ENCODE data around the gene RBCK1. TPM values are rescaled to one million over a fixed set of nuclear protein-coding genes. Genes with fewer than 3 reads are reported as not detected.
"Not testable (repeated sequence)": the region's sequence is repeated elsewhere in the genome, so short reads cannot be mapped to it uniquely, and the experiment has no call there.

RBCK1 gene
- total RNA-seq, 1 experiment from 2014 or later: 106 TPM

GRCh38 chr20:434661-435419 lies 26.7 kb downstream of the RBCK1 start:
- DNase-seq (ENCODE audit: low read depth): no peak

GRCh38 chr20:435558-435957 lies 27.5 kb downstream of the RBCK1 start:
- DNase-seq (ENCODE audit: low read depth): no peak

- no peak for DNase-seq (ENCODE audit: low read depth)
Observed at GRCh38 chr20:436476-436875, 28.4 kb downstream of the RBCK1 start.

- no peak for DNase-seq (ENCODE audit: low read depth)
Observed at GRCh38 chr20:437787-438486, 29.8 kb downstream of the RBCK1 start.

- DNase-seq (ENCODE audit: low read depth): no peak
Observed at GRCh38 chr20:438571-439469, 30.7 kb downstream of the RBCK1 start.

- no peak for DNase-seq (ENCODE audit: low read depth)
Observed at GRCh38 chr20:440148-440547, 32.0 kb downstream of the RBCK1 start.

- no peak for DNase-seq (ENCODE audit: low read depth)
Observed at GRCh38 chr20:440636-441035, 32.5 kb downstream of the RBCK1 start.

GRCh38 chr20:443223-443775 lies 35.2 kb downstream of the RBCK1 start:
- DNase-seq (ENCODE audit: low read depth): no peak

- peak; percentile 31 for DNase-seq (ENCODE audit: low read depth)
Observed at GRCh38 chr20:444117-444516, 36.0 kb downstream of the RBCK1 start.

- DNase-seq (ENCODE audit: low read depth): peak; percentile 99
Observed at GRCh38 chr20:444862-445426, 36.8 kb downstream of the RBCK1 start.

GRCh38 chr20:445514-446336 lies 37.6 kb downstream of the RBCK1 start:
- DNase-seq (ENCODE audit: low read depth): no peak

- not testable (repeated sequence) for DNase-seq (ENCODE audit: low read depth)
Observed at GRCh38 chr20:452021-452420, 43.9 kb downstream of the RBCK1 start.

- DNase-seq (ENCODE audit: low read depth): no peak
Observed at GRCh38 chr20:454951-455350, 46.9 kb downstream of the RBCK1 start.

- no peak for DNase-seq (ENCODE audit: low read depth)
Observed at GRCh38 chr20:458776-459175, 50.7 kb downstream of the RBCK1 start.

- DNase-seq (ENCODE audit: low read depth): no peak
Observed at GRCh38 chr20:460180-460579, 52.1 kb downstream of the RBCK1 start.

- peak; percentile 60 for DNase-seq (ENCODE audit: low read depth)
Observed at GRCh38 chr20:460707-461106, 52.6 kb downstream of the RBCK1 start.

- peak; percentile 71 for DNase-seq (ENCODE audit: low read depth)
Observed at GRCh38 chr20:461254-462198, 53.4 kb downstream of the RBCK1 start.

- peak; percentile 90 for DNase-seq (ENCODE audit: low read depth)
Observed at GRCh38 chr20:462199-462991, 54.3 kb downstream of the RBCK1 start, which contains the start of gene TBC1D20. TSS of gene TBC1D20 (minus strand) at chr20:462533. CDS start at chr20:462405, 128 bp downstream.

GRCh38 chr20:467755-468154 lies 59.7 kb downstream of the RBCK1 start:
- no peak for DNase-seq (ENCODE audit: low read depth)
